Stimulated activated effector memory CD8-positive, alpha-beta T cell treated with anti-CD3 and anti-CD28 coated beads, Interleukin-12 subunit alpha, Interleukin-12 subunit beta, amount 100 ng/mL, for 72 hours (primary cell): ENCODE data around the gene ITGB4.

ENCODE experiments used
- ATAC-seq: fragments of 150-1000 bp; cut with Tn5 transposase; 2 replicates; pipeline ENCODE4 v1.10.0; 2021
- DNase-seq, 2 donors: peaks; one replicate each; pipeline ENCODE4 v3.0.0; 2021 to 2022; ENCODE audit warnings: low spot score in 2 of 2
- H3K27ac Mint-ChIP-seq: one replicate; pipeline ENCODE4 v1.8.0; 2022; ENCODE audit warnings: mild to moderate bottlenecking, mixed read lengths
- H3K36me3 Mint-ChIP-seq: one replicate; pipeline ENCODE4 v1.8.0; 2022; ENCODE audit warnings: mild to moderate bottlenecking, mixed read lengths
- H3K4me1 Mint-ChIP-seq: one replicate; pipeline ENCODE4 v1.8.0; 2022; ENCODE audit warnings: mixed read lengths
- H3K4me3 Mint-ChIP-seq: one replicate; pipeline ENCODE4 v1.8.0; 2022; ENCODE audit warnings: mild to moderate bottlenecking, mixed read lengths
- H3K9me3 Mint-ChIP-seq: one replicate; pipeline ENCODE4 v1.8.0; 2022; ENCODE audit warnings: mixed read lengths

The ITGB4 gene

DNA sequence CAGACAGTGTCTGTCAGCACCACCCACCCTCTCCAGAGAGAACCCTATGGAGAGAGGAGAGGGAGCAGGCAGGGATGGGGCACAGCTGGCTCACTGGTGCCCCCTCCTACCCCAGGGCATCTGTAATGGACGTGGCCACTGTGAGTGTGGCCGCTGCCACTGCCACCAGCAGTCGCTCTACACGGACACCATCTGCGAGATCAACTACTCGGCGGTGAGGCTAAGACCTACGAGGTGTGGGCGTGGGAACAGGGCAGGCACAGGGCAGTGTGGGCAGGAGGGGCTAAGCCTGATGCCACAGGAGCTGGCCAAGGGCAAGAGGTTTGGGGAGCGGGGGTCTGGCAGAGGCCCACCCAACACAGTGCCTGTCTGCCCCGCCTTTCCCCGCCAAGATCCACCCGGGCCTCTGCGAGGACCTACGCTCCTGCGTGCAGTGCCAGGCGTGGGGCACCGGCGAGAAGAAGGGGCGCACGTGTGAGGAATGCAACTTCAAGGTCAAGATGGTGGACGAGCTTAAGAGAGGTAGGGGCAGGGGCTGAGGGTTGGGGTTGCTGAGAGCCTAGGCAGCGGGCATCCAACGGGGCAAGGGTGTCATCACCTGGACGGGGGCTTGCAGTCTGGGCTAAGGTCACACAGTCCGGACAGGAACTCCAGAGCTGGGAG, 15.0 kb downstream of the ITGB4 start:
- DNase-seq: no peak
- no peaks in the 10 kb centered on the region for H3K36me3 Mint-ChIP-seq
- H3K4me3 Mint-ChIP-seq: no peak overlapping the region
- no peaks in the 10 kb centered on the region for H3K9me3 Mint-ChIP-seq
- H3K27ac Mint-ChIP-seq: no peak overlapping the region
- H3K4me1 Mint-ChIP-seq: peaks cover 17% of the 10 kb centered on the region
- no peak for ATAC-seq

DNA sequence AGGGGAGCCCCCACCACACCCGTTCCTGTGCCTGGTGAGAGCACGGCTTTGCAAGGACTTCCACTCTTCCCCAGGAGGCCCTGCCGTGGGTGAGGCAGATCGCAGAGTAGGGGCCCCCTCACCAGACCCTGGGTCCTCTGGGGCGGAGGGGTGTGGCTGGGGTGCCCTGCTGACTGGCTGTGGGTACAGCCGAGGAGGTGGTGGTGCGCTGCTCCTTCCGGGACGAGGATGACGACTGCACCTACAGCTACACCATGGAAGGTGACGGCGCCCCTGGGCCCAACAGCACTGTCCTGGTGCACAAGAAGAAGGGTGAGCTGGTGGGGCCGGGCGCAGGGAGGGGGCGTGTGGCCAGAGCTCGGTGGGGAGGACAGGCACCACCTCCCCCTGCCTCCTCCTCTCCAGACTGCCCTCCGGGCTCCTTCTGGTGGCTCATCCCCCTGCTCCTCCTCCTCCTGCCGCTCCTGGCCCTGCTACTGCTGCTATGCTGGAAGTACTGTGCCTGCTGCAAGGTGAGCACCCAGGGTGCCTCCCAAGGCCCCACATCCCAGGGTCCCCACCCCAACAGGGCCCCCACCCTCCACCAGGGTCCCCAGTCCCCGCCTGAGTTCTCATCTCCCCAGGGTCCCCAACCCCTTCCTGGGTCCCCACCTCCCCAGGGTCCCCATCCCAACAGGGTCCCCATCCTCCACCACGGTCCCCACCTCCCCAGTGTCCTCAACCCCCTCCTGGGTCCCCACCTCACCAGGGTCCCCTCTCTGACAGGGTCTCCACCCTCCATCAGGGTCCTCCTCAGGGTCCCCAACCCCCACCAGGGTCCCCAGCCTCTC, 16.1 kb downstream of the ITGB4 start:
- Mint-ChIP-seq H3K27ac (peak overlapping the region; percentile 89), H3K9me3 (no peaks in the 10 kb centered on the region), H3K36me3 (no peaks in the 10 kb centered on the region), H3K4me1 (peaks cover 17% of the 10 kb centered on the region), H3K4me3 (no peak overlapping the region)
- no peak for ATAC-seq
- no peak for DNase-seq

DNA sequence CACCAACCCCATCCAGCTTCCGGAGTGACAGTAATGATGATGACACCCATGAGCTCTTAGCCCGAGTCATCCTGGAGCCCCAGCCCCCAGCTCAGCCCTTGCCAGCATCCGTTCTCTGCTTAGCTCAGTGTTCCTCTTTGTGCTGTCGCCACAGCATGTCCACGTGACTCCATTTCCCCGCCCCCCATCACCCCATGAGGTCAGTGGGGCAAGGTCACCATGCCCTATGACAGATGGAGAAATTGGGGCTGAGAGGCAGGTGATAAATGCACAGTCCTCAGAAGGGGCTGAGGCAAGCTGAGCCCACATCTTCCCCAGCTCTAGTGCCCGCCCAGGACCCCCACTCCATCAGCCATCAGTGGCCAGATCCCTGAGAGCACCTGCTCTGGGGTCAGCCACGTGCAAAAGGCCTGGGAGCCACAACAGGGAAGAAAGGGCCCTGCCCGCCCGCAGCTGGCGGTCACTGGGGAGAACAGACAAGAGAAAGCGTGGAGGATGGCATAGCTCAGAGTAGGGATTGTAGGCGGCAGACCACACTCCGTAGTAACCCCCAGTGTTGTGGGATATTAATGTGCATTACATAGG, 17.1 kb downstream of the ITGB4 start:
- H3K4me1 Mint-ChIP-seq: peaks cover 17% of the 10 kb centered on the region
- no peaks in the 10 kb centered on the region for H3K9me3 Mint-ChIP-seq
- peak overlapping the region; percentile 89 for H3K27ac Mint-ChIP-seq
- ATAC-seq (peak; percentile 70), DNase-seq (peak in 1 of 2 donors; percentile 56)
- no peak overlapping the region for H3K4me3 Mint-ChIP-seq
- H3K36me3 Mint-ChIP-seq: no peaks in the 10 kb centered on the region

DNA sequence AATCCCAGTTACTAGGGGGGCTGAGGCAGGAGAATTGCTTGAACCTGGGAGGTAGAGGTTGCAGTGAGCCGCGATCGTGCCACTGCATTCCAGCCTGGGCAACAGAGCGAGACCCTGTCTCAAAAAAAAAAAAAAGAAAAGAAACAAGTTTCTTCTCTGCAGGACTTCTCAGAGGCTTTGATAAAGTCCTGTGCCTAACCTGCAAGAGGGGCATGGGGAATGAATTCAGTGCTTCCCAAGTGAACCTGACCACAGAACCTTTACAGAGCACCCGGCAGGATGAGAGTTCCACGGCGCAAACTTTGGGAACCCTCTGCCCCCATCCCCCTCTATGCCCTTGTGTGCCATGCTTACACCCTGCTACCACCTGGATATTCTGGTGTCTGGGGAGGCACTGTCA, 17.9 kb downstream of the ITGB4 start:
- H3K27ac Mint-ChIP-seq: no peak overlapping the region
- no peaks in the 10 kb centered on the region for H3K36me3 Mint-ChIP-seq
- peaks cover 16% of the 10 kb centered on the region for H3K4me1 Mint-ChIP-seq
- H3K9me3 Mint-ChIP-seq: no peaks in the 10 kb centered on the region
- no peak overlapping the region for H3K4me3 Mint-ChIP-seq
- no peak for DNase-seq
- ATAC-seq: no peak

DNA sequence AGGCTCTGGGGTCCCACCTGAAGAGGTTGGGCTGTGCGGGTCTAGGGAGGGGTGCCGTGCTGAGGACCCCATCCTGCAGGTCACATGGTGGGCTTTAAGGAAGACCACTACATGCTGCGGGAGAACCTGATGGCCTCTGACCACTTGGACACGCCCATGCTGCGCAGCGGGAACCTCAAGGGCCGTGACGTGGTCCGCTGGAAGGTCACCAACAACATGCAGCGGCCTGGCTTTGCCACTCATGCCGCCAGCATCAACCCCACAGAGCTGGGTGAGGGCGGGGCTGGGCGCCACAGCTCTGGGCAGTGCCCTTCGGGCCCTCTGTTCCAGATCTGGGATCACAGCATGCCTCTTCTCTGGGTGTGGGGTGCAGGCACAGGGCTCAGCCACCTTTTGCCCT, 18.5 kb downstream of the ITGB4 start:
- no peak overlapping the region for H3K4me3 Mint-ChIP-seq
- no peaks in the 10 kb centered on the region for H3K36me3 Mint-ChIP-seq
- no peaks in the 10 kb centered on the region for H3K9me3 Mint-ChIP-seq
- peaks cover 10% of the 10 kb centered on the region for H3K4me1 Mint-ChIP-seq
- ATAC-seq (no peak), DNase-seq (no peak)
- no peak overlapping the region for H3K27ac Mint-ChIP-seq

DNA sequence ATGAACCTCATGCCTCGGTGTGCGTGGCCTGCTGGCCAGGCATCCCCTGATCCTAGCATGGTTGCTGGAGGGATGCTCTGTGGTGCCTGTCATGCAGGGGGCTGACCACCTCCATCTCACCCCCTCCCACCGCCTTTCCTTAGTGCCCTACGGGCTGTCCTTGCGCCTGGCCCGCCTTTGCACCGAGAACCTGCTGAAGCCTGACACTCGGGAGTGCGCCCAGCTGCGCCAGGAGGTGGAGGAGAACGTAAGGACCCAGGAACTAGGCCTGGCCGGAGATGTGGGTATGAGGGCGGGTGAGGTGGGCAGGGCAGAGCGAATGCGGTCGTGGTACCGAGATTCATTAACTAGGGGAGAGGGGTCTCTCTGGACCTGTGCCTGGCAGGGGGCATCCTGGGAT, 19.0 kb downstream of the ITGB4 start:
- Mint-ChIP-seq H3K4me3 (no peak overlapping the region), H3K9me3 (no peaks in the 10 kb centered on the region), H3K27ac (no peak overlapping the region), H3K36me3 (no peaks in the 10 kb centered on the region), H3K4me1 (peaks cover 9% of the 10 kb centered on the region)
- DNase-seq (no peak), ATAC-seq (no peak)

DNA sequence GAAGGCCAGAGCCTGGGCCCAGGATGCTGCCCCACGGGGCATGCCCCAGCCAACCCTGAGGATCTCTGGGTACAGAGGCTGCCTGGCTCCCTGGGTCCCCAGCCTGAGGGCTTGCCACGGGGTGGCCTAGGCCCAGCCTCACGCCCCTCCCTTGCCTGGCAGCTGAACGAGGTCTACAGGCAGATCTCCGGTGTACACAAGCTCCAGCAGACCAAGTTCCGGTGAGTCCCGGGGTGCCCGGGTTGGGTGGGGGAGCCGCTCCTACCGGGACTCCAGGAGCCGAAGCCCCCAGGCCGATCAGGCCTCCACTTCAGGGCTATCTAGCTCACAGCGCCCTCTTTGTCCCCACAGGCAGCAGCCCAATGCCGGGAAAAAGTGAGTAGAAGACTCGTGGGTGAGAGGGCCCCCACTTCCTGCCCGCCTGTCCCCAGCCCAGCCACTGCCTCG, 19.4 kb downstream of the ITGB4 start:
- no peaks in the 10 kb centered on the region for H3K9me3 Mint-ChIP-seq
- no peak overlapping the region for H3K27ac Mint-ChIP-seq
- H3K4me3 Mint-ChIP-seq: no peak overlapping the region
- H3K36me3 Mint-ChIP-seq: no peaks in the 10 kb centered on the region
- H3K4me1 Mint-ChIP-seq: peaks cover 9% of the 10 kb centered on the region
- DNase-seq (no peak), ATAC-seq (no peak)

DNA sequence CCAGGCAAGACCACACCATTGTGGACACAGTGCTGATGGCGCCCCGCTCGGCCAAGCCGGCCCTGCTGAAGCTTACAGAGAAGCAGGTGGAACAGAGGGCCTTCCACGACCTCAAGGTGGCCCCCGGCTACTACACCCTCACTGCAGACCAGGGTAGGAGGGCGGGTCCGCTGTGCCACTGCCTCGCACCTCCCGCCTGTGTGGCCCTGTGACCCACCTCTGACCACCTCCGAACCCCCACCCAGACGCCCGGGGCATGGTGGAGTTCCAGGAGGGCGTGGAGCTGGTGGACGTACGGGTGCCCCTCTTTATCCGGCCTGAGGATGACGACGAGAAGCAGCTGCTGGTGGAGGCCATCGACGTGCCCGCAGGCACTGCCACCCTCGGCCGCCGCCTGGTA, 21.1 kb downstream of the ITGB4 start:
- no peaks in the 10 kb centered on the region for H3K36me3 Mint-ChIP-seq
- H3K9me3 Mint-ChIP-seq: no peaks in the 10 kb centered on the region
- ATAC-seq: no peak
- H3K4me1 Mint-ChIP-seq: peaks cover 9% of the 10 kb centered on the region
- no peak overlapping the region for H3K4me3 Mint-ChIP-seq
- DNase-seq: no peak
- no peak overlapping the region for H3K27ac Mint-ChIP-seq

DNA sequence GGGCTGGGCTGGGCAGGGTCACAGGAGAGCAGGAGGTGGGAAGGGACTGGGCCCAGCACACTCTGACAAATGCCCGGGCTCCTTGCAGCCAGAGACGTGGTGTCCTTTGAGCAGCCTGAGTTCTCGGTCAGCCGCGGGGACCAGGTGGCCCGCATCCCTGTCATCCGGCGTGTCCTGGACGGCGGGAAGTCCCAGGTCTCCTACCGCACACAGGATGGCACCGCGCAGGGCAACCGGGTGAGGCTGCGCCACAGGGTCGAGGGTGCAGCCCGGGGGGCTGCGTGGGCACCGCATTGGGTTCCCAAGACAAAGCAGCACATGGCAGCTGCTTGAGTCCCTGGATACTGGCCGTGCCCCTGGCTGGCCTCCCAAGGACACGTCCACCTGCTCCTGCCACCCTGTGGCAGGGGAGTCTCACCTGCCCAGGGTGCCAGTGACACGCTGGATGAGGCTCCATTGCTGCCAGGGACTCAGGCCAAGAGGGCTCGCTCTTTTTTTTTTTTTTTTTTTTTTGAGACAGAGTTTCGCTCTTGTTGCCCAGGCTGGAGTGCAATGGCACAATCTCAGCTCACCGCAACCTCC, 22.5 kb downstream of the ITGB4 start:
- Mint-ChIP-seq H3K27ac (no peak overlapping the region), H3K4me1 (no peaks in the 10 kb centered on the region), H3K36me3 (no peaks in the 10 kb centered on the region), H3K4me3 (no peak overlapping the region), H3K9me3 (no peaks in the 10 kb centered on the region)
- DNase-seq (no peak), ATAC-seq (no peak)

DNA sequence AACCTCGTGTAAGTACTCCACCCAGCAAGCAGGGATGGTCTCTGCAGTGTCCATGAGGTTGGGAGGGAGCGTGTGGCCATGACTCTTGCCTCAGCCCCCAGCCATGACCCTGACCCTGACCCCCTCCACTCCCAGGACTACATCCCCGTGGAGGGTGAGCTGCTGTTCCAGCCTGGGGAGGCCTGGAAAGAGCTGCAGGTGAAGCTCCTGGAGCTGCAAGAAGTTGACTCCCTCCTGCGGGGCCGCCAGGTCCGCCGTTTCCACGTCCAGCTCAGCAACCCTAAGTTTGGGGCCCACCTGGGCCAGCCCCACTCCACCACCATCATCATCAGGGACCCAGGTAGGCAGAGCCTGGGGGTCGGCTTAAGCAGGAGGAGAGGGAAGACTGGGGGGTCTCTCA, 27.4 kb downstream of the ITGB4 start:
- no peak overlapping the region for H3K27ac Mint-ChIP-seq
- no peaks in the 10 kb centered on the region for H3K36me3 Mint-ChIP-seq
- no peak overlapping the region for H3K4me3 Mint-ChIP-seq
- no peaks in the 10 kb centered on the region for H3K9me3 Mint-ChIP-seq
- ATAC-seq: no peak
- H3K4me1 Mint-ChIP-seq: peaks cover 16% of the 10 kb centered on the region
- DNase-seq: no peak

DNA sequence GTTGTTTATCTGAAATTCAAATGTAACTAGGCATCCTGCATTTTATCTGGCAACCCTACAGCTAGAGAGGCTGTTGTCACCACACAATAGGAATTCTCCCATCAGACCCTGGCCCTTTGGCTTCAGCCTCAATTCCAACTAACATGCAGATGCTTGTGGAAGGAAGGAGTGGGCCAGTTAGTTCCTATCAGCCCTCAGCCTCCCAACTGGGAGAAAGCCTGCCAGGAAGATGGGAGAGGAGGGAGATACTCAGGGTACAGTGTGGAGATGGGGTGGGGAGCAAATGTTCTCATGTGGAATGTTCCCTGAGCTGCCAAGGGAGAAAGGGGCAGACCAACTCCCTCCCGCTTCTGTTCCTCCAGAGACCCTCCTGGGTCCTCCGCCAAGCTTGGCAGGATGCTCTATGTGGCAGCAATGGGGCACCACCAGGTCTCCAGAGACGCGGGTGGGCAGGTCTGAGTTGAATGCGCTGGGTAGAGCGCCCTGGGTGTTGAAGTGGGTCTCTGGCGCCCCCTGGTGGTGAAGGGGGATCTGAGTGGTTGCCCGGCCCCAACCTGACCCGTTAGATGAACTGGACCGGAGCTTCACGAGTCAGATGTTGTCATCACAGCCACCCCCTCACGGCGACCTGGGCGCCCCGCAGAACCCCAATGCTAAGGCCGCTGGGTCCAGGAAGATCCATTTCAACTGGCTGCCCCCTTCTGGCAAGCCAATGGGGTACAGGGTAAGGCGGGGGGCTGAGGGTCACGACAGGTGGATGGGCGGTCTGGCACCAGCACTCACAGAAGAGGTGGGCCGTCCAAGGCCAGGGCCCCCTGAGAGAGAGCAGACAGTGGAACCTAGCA, 28.5 kb downstream of the ITGB4 start:
- ATAC-seq: peak; percentile 80
- DNase-seq: peak; percentile 90 to 95
- Mint-ChIP-seq H3K4me1 (peaks cover 21% of the 10 kb centered on the region), H3K9me3 (no peaks in the 10 kb centered on the region), H3K4me3 (no peak overlapping the region), H3K36me3 (peaks cover 4% of the 10 kb centered on the region), H3K27ac (peak overlapping the region; percentile 29)

DNA sequence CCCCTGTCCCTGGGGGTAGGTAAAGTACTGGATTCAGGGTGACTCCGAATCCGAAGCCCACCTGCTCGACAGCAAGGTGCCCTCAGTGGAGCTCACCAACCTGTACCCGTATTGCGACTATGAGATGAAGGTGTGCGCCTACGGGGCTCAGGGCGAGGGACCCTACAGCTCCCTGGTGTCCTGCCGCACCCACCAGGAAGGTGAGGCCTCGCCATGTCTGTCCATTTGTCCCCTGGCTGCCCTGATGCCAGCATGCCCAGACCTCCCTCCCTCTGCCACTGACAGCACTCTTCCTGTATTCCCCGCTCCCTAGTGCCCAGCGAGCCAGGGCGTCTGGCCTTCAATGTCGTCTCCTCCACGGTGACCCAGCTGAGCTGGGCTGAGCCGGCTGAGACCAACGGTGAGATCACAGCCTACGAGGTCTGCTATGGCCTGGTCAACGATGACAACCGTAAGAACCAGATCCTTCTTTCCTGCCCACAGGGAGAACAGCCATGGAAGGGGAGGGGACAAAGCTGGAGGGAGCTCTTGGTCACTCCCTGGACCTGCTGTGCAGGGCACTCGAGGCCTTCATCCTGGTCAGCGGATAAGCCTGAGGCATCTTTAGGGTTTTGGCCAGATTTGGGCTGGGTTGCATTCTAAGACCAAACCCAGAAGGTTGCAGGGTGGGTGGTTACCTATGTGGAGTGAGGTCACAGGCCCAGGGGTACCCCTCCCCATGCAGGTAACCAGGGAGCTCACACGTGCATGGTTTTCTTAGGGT, 29.6 kb downstream of the ITGB4 start:
- H3K9me3 Mint-ChIP-seq: no peaks in the 10 kb centered on the region
- peaks cover 7% of the 10 kb centered on the region for H3K36me3 Mint-ChIP-seq
- no peak for DNase-seq
- ATAC-seq: no peak
- peaks cover 28% of the 10 kb centered on the region for H3K4me1 Mint-ChIP-seq
- peak overlapping the region; percentile 40 for H3K27ac Mint-ChIP-seq
- H3K4me3 Mint-ChIP-seq: no peak overlapping the region

DNA sequence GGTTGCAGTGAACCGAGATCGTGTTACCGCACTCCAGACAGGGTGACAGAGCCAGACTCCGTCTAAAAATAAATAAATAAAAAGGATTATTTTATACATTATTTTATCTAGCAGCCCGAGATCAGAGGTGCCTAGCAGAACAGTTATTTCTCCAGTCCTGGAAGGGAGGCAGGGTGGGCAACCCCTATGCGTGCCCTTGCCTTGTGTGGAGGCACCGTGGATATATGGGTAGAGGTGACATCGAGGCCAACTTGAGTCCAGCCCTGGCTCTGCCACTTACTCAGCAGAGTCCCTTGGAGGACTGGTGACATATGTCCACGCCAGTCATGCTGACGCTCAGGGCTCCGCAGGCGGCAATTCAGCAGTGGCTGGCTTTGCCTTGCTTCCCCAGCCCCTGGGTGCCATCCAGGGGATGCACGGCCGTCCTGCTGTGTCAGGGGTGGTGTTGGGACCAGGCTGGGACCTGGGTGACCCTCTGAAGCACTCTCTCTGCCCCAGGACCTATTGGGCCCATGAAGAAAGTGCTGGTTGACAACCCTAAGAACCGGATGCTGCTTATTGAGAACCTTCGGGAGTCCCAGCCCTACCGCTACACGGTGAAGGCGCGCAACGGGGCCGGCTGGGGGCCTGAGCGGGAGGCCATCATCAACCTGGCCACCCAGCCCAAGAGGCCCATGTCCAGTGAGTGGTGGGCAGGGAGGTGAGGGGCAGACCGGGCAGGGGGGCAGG, 30.6 kb downstream of the ITGB4 start:
- peak overlapping the region; percentile 69 for H3K4me3 Mint-ChIP-seq
- H3K9me3 Mint-ChIP-seq: no peaks in the 10 kb centered on the region
- DNase-seq (no peak), ATAC-seq (no peak)
- H3K4me1 Mint-ChIP-seq: peaks cover 31% of the 10 kb centered on the region
- H3K27ac Mint-ChIP-seq: no peak overlapping the region
- H3K36me3 Mint-ChIP-seq: peaks cover 7% of the 10 kb centered on the region

DNA sequence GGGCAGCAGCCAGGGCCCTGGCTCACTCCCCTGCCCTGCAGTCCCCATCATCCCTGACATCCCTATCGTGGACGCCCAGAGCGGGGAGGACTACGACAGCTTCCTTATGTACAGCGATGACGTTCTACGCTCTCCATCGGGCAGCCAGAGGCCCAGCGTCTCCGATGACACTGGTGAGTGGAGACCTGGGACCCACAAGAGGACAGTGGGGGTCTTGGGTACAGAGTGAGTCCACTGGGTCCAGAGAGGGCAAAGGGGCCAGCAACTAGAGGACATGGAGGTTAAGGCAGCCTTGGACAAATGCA, 31.1 kb downstream of the ITGB4 start:
- peak overlapping the region; percentile 69 for H3K4me3 Mint-ChIP-seq
- H3K4me1 Mint-ChIP-seq: peaks cover 31% of the 10 kb centered on the region

More for the DNA sequence above, 31.1 kb downstream of the ITGB4 start:
- no peak for DNase-seq
- Mint-ChIP-seq H3K9me3 (no peaks in the 10 kb centered on the region), H3K27ac (no peak overlapping the region), H3K36me3 (peaks cover 7% of the 10 kb centered on the region)
- ATAC-seq: no peak
